Neural progenitor cell (in vitro differentiated cells): ENCODE results near the gene AUTS2. TPM values are rescaled to one million over a fixed set of nuclear protein-coding genes. Genes with fewer than 3 reads are reported as not detected.

Source experiments
- DNase-seq: peaks from one replicate; pipeline ENCODE4 v3.0.0-alpha.2; 2016; ENCODE audit warnings: low spot score
- H2AFZ ChIP-seq: fragments of 200-600 bp; sonication (generic); replicated peaks from 2 replicates; pipeline ENCODE4 v1.6.1; 2016; ENCODE audit warnings: antibody characterized with exemption
- H3F3A ChIP-seq: fragments of 200-600 bp; sonication (generic); 2 replicates; pipeline ENCODE4 v1.6.1; 2016; ENCODE audit warnings: antibody characterized with exemption, low read depth
- H3K27ac ChIP-seq: fragments of 200-600 bp; sonication (generic); 2 replicates; pipeline ENCODE4 v1.5.1; 2016; ENCODE audit warnings: mild to moderate bottlenecking
- H3K27me3 ChIP-seq: fragments of 200-600 bp; sonication (generic); 2 replicates; pipeline ENCODE4 v1.6.1; 2016; ENCODE audit warnings: mild to moderate bottlenecking, moderate library complexity
- H3K36me3 ChIP-seq: fragments of 200-600 bp; sonication (generic); 2 replicates; pipeline ENCODE4 v1.5.1; 2016
- H3K4me1 ChIP-seq: fragments of 200-600 bp; sonication (generic); 2 replicates; pipeline ENCODE4 v1.6.1; 2016; ENCODE audit warnings: mixed run types
- H3K4me2 ChIP-seq: fragments of 200-600 bp; sonication (generic); 2 replicates; pipeline ENCODE4 v1.6.1; 2016
- H3K4me3 ChIP-seq: fragments of 200-600 bp; sonication (generic); 2 replicates; pipeline ENCODE4 v1.5.1; 2016
- H3K79me2 ChIP-seq: fragments of 200-600 bp; sonication (generic); 2 replicates; pipeline ENCODE4 v1.6.1; 2016; ENCODE audit warnings: low read depth
- H3K9ac ChIP-seq: fragments of 200-600 bp; sonication (generic); 2 replicates; pipeline ENCODE4 v1.6.1; 2016
- H3K9me3 ChIP-seq: fragments of 200-600 bp; sonication (generic); 2 replicates; pipeline ENCODE4 v1.5.1; 2016; ENCODE audit warnings: low read depth
- H4K20me1 ChIP-seq: fragments of 200-600 bp; sonication (generic); 2 replicates; pipeline ENCODE4 v1.6.1; 2016; ENCODE audit warnings: low read depth
- H3K27ac Mint-ChIP-seq: 3 replicates; pipeline ENCODE4 v1.8.0; 2021; ENCODE audit warnings: mixed read lengths
- H3K27me3 Mint-ChIP-seq: 2 replicates; pipeline ENCODE4 v1.8.0; 2022; ENCODE audit warnings: low read depth, mild to moderate bottlenecking, inconsistent platforms, moderate library complexity, mixed read lengths; ENCODE audit not compliant: insufficient read depth
- H3K36me3 Mint-ChIP-seq: 3 replicates; pipeline ENCODE4 v1.8.0; 2021; ENCODE audit warnings: mixed read lengths
- H3K4me1 Mint-ChIP-seq: 3 replicates; pipeline ENCODE4 v1.8.0; 2021; ENCODE audit warnings: mixed read lengths
- H3K4me3 Mint-ChIP-seq: 3 replicates; pipeline ENCODE4 v1.8.0; 2021; ENCODE audit warnings: mild to moderate bottlenecking, moderate library complexity, mixed read lengths
- H3K9me3 Mint-ChIP-seq: 3 replicates; pipeline ENCODE4 v1.8.0; 2020; ENCODE audit warnings: mixed read lengths
- EZH2 ChIP-seq: fragments of 200-600 bp; sonication (generic); IDR thresholded peaks from 2 replicates; pipeline ENCODE4 v1.6.1; 2017; ENCODE audit warnings: antibody characterized with exemption, mild to moderate bottlenecking, moderate library complexity
- EZH2phosphoT487 ChIP-seq: fragments of 200-600 bp; sonication (generic); IDR thresholded peaks from 2 replicates; pipeline ENCODE4 v1.6.1; 2017; ENCODE audit warnings: antibody characterized with exemption
- total RNA-seq: library from RNA; depleted of rRNA; stranded (reverse); fragments of >200 nt; gene quantifications from 2 replicates; pipeline ENCODE4 v1.2.3, GENCODE V29; 2015; ENCODE audit warnings: low replicate concordance
- TF ChIP-seq, protein P1 (sequence below): fragments of 200-600 bp; sonication (generic); IDR thresholded peaks from 2 replicates; pipeline ENCODE4 v1.5.1; 2017; ENCODE audit warnings: antibody characterized with exemption, mild to moderate bottlenecking

AUTS2 gene
- total RNA-seq, 1 donor from 2014 or later = 50.0 TPM

DNA sequence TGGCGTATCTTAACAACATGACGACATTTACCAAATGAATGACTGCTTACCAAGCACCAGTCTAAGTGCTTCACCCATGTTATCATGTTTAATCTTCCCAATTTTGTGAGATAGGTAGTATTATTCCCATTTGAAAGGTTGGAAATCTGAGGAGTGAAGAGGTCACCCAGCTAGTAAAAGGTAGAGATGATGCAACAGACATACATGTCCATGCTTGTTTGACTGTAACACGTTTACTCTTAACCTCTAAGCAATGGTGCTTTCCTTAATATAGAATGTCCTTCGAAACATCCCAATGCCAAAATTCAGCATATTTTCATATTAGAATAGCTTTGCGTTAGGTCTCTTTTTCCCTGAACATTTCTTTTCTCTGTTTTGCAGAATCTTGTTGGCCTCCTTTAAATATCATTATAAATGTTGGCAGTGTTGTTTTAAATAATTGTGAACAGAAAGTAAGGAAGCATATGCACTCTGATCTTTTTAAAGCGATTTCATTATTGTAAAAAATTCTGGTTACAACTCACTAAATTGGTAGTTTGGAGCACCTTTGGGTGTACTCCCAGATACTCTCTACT lies 722.8 kb downstream of the AUTS2 start:
- no peak for TF ChIP-seq EZH2phosphoT487
- no peak for TF ChIP-seq EZH2
- TF ChIP-seq, protein P1, sequence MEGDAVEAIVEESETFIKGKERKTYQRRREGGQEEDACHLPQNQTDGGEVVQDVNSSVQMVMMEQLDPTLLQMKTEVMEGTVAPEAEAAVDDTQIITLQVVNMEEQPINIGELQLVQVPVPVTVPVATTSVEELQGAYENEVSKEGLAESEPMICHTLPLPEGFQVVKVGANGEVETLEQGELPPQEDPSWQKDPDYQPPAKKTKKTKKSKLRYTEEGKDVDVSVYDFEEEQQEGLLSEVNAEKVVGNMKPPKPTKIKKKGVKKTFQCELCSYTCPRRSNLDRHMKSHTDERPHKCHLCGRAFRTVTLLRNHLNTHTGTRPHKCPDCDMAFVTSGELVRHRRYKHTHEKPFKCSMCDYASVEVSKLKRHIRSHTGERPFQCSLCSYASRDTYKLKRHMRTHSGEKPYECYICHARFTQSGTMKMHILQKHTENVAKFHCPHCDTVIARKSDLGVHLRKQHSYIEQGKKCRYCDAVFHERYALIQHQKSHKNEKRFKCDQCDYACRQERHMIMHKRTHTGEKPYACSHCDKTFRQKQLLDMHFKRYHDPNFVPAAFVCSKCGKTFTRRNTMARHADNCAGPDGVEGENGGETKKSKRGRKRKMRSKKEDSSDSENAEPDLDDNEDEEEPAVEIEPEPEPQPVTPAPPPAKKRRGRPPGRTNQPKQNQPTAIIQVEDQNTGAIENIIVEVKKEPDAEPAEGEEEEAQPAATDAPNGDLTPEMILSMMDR = no peak
- H3K27ac Mint-ChIP-seq = no peak overlapping the region
- Histone ChIP-seq H3K36me3 (no peaks in the 10 kb centered on the region), H3K9ac (no peak overlapping the region), H3K27me3 (no peaks in the 10 kb centered on the region), H3K4me2 (no peak overlapping the region), H2AFZ (no peak overlapping the region), H3K79me2 (no peaks in the 10 kb centered on the region), H3K4me3 (no peak overlapping the region), H4K20me1 (no peaks in the 10 kb centered on the region), H3K27ac (no peak overlapping the region), H3F3A (no peaks in the 10 kb centered on the region), H3K4me1 (peaks cover 11% of the 10 kb centered on the region), H3K9me3 (no peaks in the 10 kb centered on the region)
- H3K4me1 Mint-ChIP-seq = peaks cover 14% of the 10 kb centered on the region
- H3K9me3 Mint-ChIP-seq = no peaks in the 10 kb centered on the region
- no peaks in the 10 kb centered on the region for H3K36me3 Mint-ChIP-seq
- DNase-seq = no peak
- H3K27me3 Mint-ChIP-seq = peaks cover 2% of the 10 kb centered on the region
- no peak overlapping the region for H3K4me3 Mint-ChIP-seq

DNA sequence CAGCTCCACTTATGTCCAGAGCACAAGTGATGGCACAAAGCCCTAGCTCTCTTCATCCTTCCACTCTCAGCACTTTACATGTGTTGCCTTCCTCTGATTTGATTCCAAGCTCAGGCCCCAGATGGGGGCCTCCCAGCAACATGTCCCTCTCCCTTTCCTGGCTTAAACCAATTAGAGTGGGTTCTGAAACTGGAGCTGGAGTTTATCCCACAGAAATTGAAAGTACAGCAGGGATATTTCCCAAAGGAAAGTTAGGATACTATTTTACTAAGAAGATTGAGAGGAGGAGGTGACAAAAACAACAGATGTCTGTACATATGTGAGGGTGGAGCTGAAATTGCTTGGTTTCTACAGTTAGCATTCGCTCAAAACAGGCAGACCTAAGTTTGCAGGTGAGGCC lies 724.6 kb downstream of the AUTS2 start:
- no peak for DNase-seq
- Mint-ChIP-seq H3K9me3 (no peaks in the 10 kb centered on the region), H3K4me3 (no peak overlapping the region), H3K27ac (no peak overlapping the region), H3K4me1 (peaks cover 11% of the 10 kb centered on the region), H3K27me3 (peaks cover 4% of the 10 kb centered on the region), H3K36me3 (no peaks in the 10 kb centered on the region)
- Histone ChIP-seq H3K4me3 (no peak overlapping the region), H3K9me3 (no peaks in the 10 kb centered on the region), H2AFZ (no peak overlapping the region), H3K36me3 (no peaks in the 10 kb centered on the region), H4K20me1 (no peaks in the 10 kb centered on the region), H3K4me1 (peaks cover 11% of the 10 kb centered on the region), H3K79me2 (no peaks in the 10 kb centered on the region), H3K27me3 (no peaks in the 10 kb centered on the region), H3K9ac (no peak overlapping the region), H3F3A (no peaks in the 10 kb centered on the region), H3K4me2 (no peak overlapping the region), H3K27ac (no peak overlapping the region)
- no peak for TF ChIP-seq EZH2phosphoT487

DNA sequence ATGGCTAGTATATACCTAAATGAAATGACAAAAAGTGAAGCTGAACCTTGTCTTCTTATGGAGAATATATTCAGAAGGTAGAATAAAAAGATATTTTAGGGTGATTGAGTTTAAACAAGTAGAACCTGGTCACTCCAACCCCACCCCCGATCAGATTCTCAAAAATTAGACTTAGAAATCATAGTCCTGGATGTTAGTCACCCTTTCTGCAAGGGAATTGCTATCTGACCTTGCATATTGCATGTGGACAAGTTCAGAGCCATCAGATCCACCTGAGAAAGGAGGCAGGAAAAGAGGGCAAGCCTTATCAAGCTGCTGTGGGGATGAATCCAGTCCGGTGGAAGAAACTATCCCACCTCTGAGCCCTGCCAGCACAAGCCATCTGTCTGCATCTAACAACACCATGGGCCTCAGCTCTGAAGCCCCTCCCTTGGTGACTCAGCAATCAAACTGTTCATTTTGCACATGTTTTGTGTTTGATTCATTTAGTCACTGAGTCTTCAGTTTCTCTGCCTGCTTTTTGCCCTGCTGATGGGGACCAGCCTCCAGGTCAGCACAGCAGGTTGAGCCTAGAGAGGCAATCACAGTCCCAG lies 727.3 kb downstream of the AUTS2 start:
- Mint-ChIP-seq H3K4me1 (peaks cover 11% of the 10 kb centered on the region), H3K27ac (no peak overlapping the region), H3K9me3 (peaks cover 8% of the 10 kb centered on the region), H3K4me3 (no peak overlapping the region), H3K27me3 (peaks cover 4% of the 10 kb centered on the region), H3K36me3 (peaks cover 8% of the 10 kb centered on the region)
- Histone ChIP-seq H3K36me3 (no peaks in the 10 kb centered on the region), H3K4me3 (no peak overlapping the region), H3F3A (no peaks in the 10 kb centered on the region), H3K9me3 (no peaks in the 10 kb centered on the region), H3K27me3 (no peaks in the 10 kb centered on the region), H2AFZ (no peak overlapping the region), H3K4me2 (no peak overlapping the region), H3K4me1 (no peaks in the 10 kb centered on the region), H3K9ac (no peak overlapping the region), H3K27ac (no peak overlapping the region), H3K79me2 (no peaks in the 10 kb centered on the region), H4K20me1 (no peaks in the 10 kb centered on the region)
- DNase-seq = no peak
- TF ChIP-seq EZH2 = no peak
- TF ChIP-seq, protein P1 = no peak
- no peak for TF ChIP-seq EZH2phosphoT487

DNA sequence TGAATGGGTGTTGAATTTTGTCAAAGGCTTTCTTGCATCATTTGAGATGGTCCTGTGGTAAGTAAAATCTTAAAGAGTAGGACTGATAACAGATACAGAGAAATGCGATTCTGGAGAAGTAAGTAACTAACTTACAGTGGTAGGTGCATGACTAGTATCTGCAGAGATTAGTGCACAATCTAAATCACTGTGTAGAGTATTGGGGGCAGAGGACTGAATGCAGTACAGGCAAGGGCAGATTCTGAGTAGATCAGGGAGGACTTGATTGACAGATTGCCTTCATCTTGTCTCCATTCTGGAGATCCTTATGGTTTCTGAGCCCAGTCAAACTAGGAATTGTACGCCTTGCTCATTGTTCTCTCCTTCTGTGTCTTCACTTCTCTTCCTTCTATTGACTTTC lies 736.0 kb downstream of the AUTS2 start:
- Histone ChIP-seq H3K4me3 (no peak overlapping the region), H3K36me3 (no peaks in the 10 kb centered on the region), H3K9me3 (no peaks in the 10 kb centered on the region), H4K20me1 (no peaks in the 10 kb centered on the region), H3K4me2 (no peak overlapping the region), H3K79me2 (no peaks in the 10 kb centered on the region), H3K9ac (no peak overlapping the region), H3K4me1 (peaks cover 26% of the 10 kb centered on the region), H3K27ac (no peak overlapping the region), H3F3A (peaks cover 16% of the 10 kb centered on the region), H3K27me3 (no peaks in the 10 kb centered on the region), H2AFZ (no peak overlapping the region)
- Mint-ChIP-seq H3K27ac (no peak overlapping the region), H3K27me3 (no peaks in the 10 kb centered on the region), H3K4me1 (peaks cover 20% of the 10 kb centered on the region), H3K36me3 (peaks cover 18% of the 10 kb centered on the region), H3K4me3 (no peak overlapping the region), H3K9me3 (peaks cover 26% of the 10 kb centered on the region)
- no peak for DNase-seq
- TF ChIP-seq EZH2 (no peak), EZH2phosphoT487 (no peak)
- TF ChIP-seq, protein P1 = no peak
